GM19238 (cell line): ENCODE results near the gene CCK.
"Not testable (repeated sequence)": the region's sequence is repeated elsewhere in the genome, so short reads cannot be mapped to it uniquely, and the experiment has no call there.

Experiments
- DNase-seq: peaks from one replicate; pipeline ENCODE4 v3.0.0; 2011; ENCODE audit warnings: low spot score; ENCODE audit not compliant: insufficient read length

Gene CCK

GRCh38 chr3:42266085-42266484 lies at the start of gene CCK:
Gene CCK, minus strand, starts transcription at chr3:42266185. Its CDS starts 2,555 bp downstream, at chr3:42263630.
- DNase-seq = no peak

- DNase-seq = no peak
These were observed 48.4 kb upstream of the CCK start for GRCh38 chr3:42314411-42314810.

- no peak for DNase-seq
These were observed 42.7 kb upstream of the CCK start for GRCh38 chr3:42308651-42309050.

- no peak for DNase-seq
These were observed 40.5 kb upstream of the CCK start for GRCh38 chr3:42306499-42306898.

- peak; percentile 7 for DNase-seq
These were observed 37.1 kb upstream of the CCK start for GRCh38 chr3:42302924-42303634.

- DNase-seq = no peak
These were observed 35.6 kb upstream of the CCK start for GRCh38 chr3:42301446-42302175.

GRCh38 chr3:42300778-42301177 lies 34.8 kb upstream of the CCK start:
- no peak for DNase-seq

- DNase-seq = peak; percentile 16
These were observed 34.0 kb upstream of the CCK start for GRCh38 chr3:42300013-42300412.

GRCh38 chr3:42298259-42298658 lies 32.3 kb upstream of the CCK start:
- no peak for DNase-seq

- no peak for DNase-seq
These were observed 26.0 kb upstream of the CCK start for GRCh38 chr3:42292009-42292408.

- no peak for DNase-seq
These were observed 25.2 kb upstream of the CCK start for GRCh38 chr3:42290966-42291714.

- no peak for DNase-seq
These were observed 23.0 kb upstream of the CCK start for GRCh38 chr3:42289026-42289425.

GRCh38 chr3:42288385-42288784 lies 22.4 kb upstream of the CCK start:
- DNase-seq = no peak

- DNase-seq = not testable (repeated sequence)
These were observed 21.4 kb upstream of the CCK start for GRCh38 chr3:42287423-42287822.

- no peak for DNase-seq
These were observed 11.7 kb upstream of the CCK start for GRCh38 chr3:42277676-42278075.

GRCh38 chr3:42276141-42277132 lies 10.5 kb upstream of the CCK start:
- DNase-seq = no peak

GRCh38 chr3:42275217-42275616 lies 9.2 kb upstream of the CCK start:
- DNase-seq = no peak

- no peak for DNase-seq
These were observed 8.3 kb upstream of the CCK start for GRCh38 chr3:42274266-42274665.

- no peak for DNase-seq
These were observed 7.4 kb upstream of the CCK start for GRCh38 chr3:42273361-42273760.

GRCh38 chr3:42271786-42272185 lies 5.8 kb upstream of the CCK start:
- DNase-seq = no peak

- no peak for DNase-seq
These were observed 4.6 kb upstream of the CCK start for GRCh38 chr3:42270561-42270960.
